Activated T-helper 1 cell treated with anti-CD3 and anti-CD28 coated beads, Interleukin-2, amount 50 U/mL, for 16 hours (primary cell): ENCODE data around the gene LCN15.

Experiments
- DNase-seq, 2 donors: peaks; one replicate each; pipeline ENCODE4 v3.0.0-alpha.2; 2020; ENCODE audit warnings: low read depth in 1 of 2, low spot score in 1 of 2

The LCN15 gene

GRCh38 chr9:136741883-136742571 is 22.3 kb downstream of the LCN15 start:
- DNase-seq, result no peak

GRCh38 chr9:136740971-136741882 is 23.1 kb downstream of the LCN15 start:
- no peak for DNase-seq

- no peak for DNase-seq
Measured at GRCh38 chr9:136740491-136740890, 23.8 kb downstream of the LCN15 start.

- DNase-seq, result no peak
Measured at GRCh38 chr9:136740069-136740468, 24.2 kb downstream of the LCN15 start.

GRCh38 chr9:136739509-136739908 is 24.8 kb downstream of the LCN15 start:
- DNase-seq, result no peak

GRCh38 chr9:136738960-136739359 is 25.4 kb downstream of the LCN15 start:
- DNase-seq, result no peak

GRCh38 chr9:136735812-136736480 is 28.4 kb downstream of the LCN15 start:
- no peak for DNase-seq

GRCh38 chr9:136734837-136735496 is 29.4 kb downstream of the LCN15 start:
- no peak for DNase-seq

- no peak for DNase-seq
Measured at GRCh38 chr9:136733611-136734010, 30.7 kb downstream of the LCN15 start.

- no peak for DNase-seq
Measured at GRCh38 chr9:136732444-136733178, 31.7 kb downstream of the LCN15 start.

GRCh38 chr9:136729926-136730325 is 34.4 kb downstream of the LCN15 start:
- no peak for DNase-seq

GRCh38 chr9:136729144-136729543 is 35.2 kb downstream of the LCN15 start:
- DNase-seq, result no peak

GRCh38 chr9:136728548-136729123 is 35.7 kb downstream of the LCN15 start:
- no peak for DNase-seq

GRCh38 chr9:136728080-136728547 is 36.2 kb downstream of the LCN15 start:
- peak; percentile 89 to 91 for DNase-seq

GRCh38 chr9:136726631-136727191 is 37.6 kb downstream of the LCN15 start:
- no peak for DNase-seq

GRCh38 chr9:136726118-136726517 is 38.2 kb downstream of the LCN15 start:
- DNase-seq, result no peak

GRCh38 chr9:136725612-136726011 is 38.7 kb downstream of the LCN15 start:
- no peak for DNase-seq

- DNase-seq, result no peak
Measured at GRCh38 chr9:136724772-136725171, 39.5 kb downstream of the LCN15 start.

GRCh38 chr9:136723989-136724388 is 40.3 kb downstream of the LCN15 start:
- DNase-seq, result no peak
